Measurements from ENCODE around the gene ARHGAP45. TPM values are rescaled to one million over a fixed set of nuclear protein-coding genes. Genes with fewer than 3 reads are reported as not detected.

The ARHGAP45 gene
- total and polyA plus RNA-seq, 2 of the 8 experiments (the other 6 are each of a cell fraction or from before 2014, with no cell fraction given) = 31.4 to 41.8 TPM

- TF ChIP-seq CHD1 (IDR thresholded peaks at IDR 0.05; ENCODE audit: low read depth, low read length) = no peak
- no peak for TF ChIP-seq SP4 (IDR thresholded peaks at IDR 0.05; ENCODE audit: low read length)
- no peak for TF ChIP-seq PHF8 (conservative IDR thresholded peaks at IDR 0.05; ENCODE audit: low read depth, low read length)
- no peak for TF ChIP-seq CTBP2 (IDR thresholded peaks at IDR 0.05; ENCODE audit: borderline replicate concordance, insufficient read depth, insufficient read length, low read length)
- TF ChIP-seq TBP (IDR thresholded peaks at IDR 0.05; ENCODE audit: low read depth, low read length) = no peak
- no peak for TF ChIP-seq YY1 (IDR thresholded peaks at IDR 0.05; ENCODE audit: low read depth, low read length)
Measured at GRCh38 chr19:1136201-1136600, 69.2 kb downstream of the ARHGAP45 start (continued).

Small RNAs within 50 kb of the gene (small RNA-seq; reads per million reads assigned to genes)
- 0.69 reads per million for gene RNU6-2 (ENCODE audit: insufficient read depth)

Other genes starting within 250 kb of the ARHGAP45 start
- gene PLPPR3, start 245.2 kb upstream of the ARHGAP45 start, total RNA-seq (2021; fragmentation: NEBNext Ultra II Directional; extraction: Animal tissue kit (Norgen Biotek cat#: 25700)) = 66.2 and 71.7 TPM in 2 replicates
- 76.4 and 109 TPM in 2 replicates for gene PLPPR3, start 245.2 kb upstream of the ARHGAP45 start, polyA plus RNA-seq (2011; rRNA removed)
- gene AZU1, start 239.3 kb upstream of the ARHGAP45 start, total RNA-seq (2021; fragmentation: NEBNext Ultra II Directional; extraction: Animal tissue kit (Norgen Biotek cat#: 25700)) = 0.80 and 1.7 TPM in 2 replicates
- gene AZU1, start 239.3 kb upstream of the ARHGAP45 start, polyA plus RNA-seq (2011; rRNA removed) = 1.3 and 2.7 TPM in 2 replicates
- gene PRTN3, start 226.2 kb upstream of the ARHGAP45 start, total RNA-seq (2021; fragmentation: NEBNext Ultra II Directional; extraction: Animal tissue kit (Norgen Biotek cat#: 25700)) = 0.39 and 0.42 TPM in 2 replicates
- gene PRTN3, start 226.2 kb upstream of the ARHGAP45 start, polyA plus RNA-seq (2011; rRNA removed) = 2.1 and 3.1 TPM in 2 replicates
- not detected in 2 replicates for gene ELANE, start 214.9 kb upstream of the ARHGAP45 start, total RNA-seq (2021; fragmentation: NEBNext Ultra II Directional; extraction: Animal tissue kit (Norgen Biotek cat#: 25700))
- not detected in 2 replicates for gene ELANE, start 214.9 kb upstream of the ARHGAP45 start, polyA plus RNA-seq (2011; rRNA removed)
- gene CFD, start 207.5 kb upstream of the ARHGAP45 start, total RNA-seq (2021; fragmentation: NEBNext Ultra II Directional; extraction: Animal tissue kit (Norgen Biotek cat#: 25700)) = 1.7 TPM in 2 replicates
- 2.8 and 4.6 TPM in 2 replicates for gene CFD, start 207.5 kb upstream of the ARHGAP45 start, polyA plus RNA-seq (2011; rRNA removed)
- 51.0 and 55.9 TPM in 2 replicates for gene MED16, start 174.0 kb upstream of the ARHGAP45 start, total RNA-seq (2021; fragmentation: NEBNext Ultra II Directional; extraction: Animal tissue kit (Norgen Biotek cat#: 25700))
- gene MED16, start 174.0 kb upstream of the ARHGAP45 start, polyA plus RNA-seq (2011; rRNA removed) = 67.2 and 134 TPM in 2 replicates
- not detected in 2 replicates for gene RNU6-9, start 173.7 kb upstream of the ARHGAP45 start, total RNA-seq (2021; fragmentation: NEBNext Ultra II Directional; extraction: Animal tissue kit (Norgen Biotek cat#: 25700))
- gene RNU6-9, start 173.7 kb upstream of the ARHGAP45 start, polyA plus RNA-seq (2011; rRNA removed) = not detected in 2 replicates
- 76.1 and 76.8 TPM in 2 replicates for gene R3HDM4, start 153.9 kb upstream of the ARHGAP45 start, total RNA-seq (2021; fragmentation: NEBNext Ultra II Directional; extraction: Animal tissue kit (Norgen Biotek cat#: 25700))
- gene R3HDM4, start 153.9 kb upstream of the ARHGAP45 start, polyA plus RNA-seq (2011; rRNA removed) = 102 and 151 TPM in 2 replicates
- 2.3 and 2.6 TPM in 2 replicates for gene KISS1R, start 149.8 kb upstream of the ARHGAP45 start, total RNA-seq (2021; fragmentation: NEBNext Ultra II Directional; extraction: Animal tissue kit (Norgen Biotek cat#: 25700))
- gene KISS1R, start 149.8 kb upstream of the ARHGAP45 start, polyA plus RNA-seq (2011; rRNA removed) = 2.7 and 5.1 TPM in 2 replicates
- gene ARID3A, start 141.1 kb upstream of the ARHGAP45 start, total RNA-seq (2021; fragmentation: NEBNext Ultra II Directional; extraction: Animal tissue kit (Norgen Biotek cat#: 25700)) = 77.4 and 78.4 TPM in 2 replicates
- gene ARID3A, start 141.1 kb upstream of the ARHGAP45 start, polyA plus RNA-seq (2011; rRNA removed) = 40.5 and 59.3 TPM in 2 replicates
- 87.7 and 90.1 TPM in 2 replicates for gene WDR18, start 82.8 kb upstream of the ARHGAP45 start, total RNA-seq (2021; fragmentation: NEBNext Ultra II Directional; extraction: Animal tissue kit (Norgen Biotek cat#: 25700))
- 177 and 264 TPM in 2 replicates for gene WDR18, start 82.8 kb upstream of the ARHGAP45 start, polyA plus RNA-seq (2011; rRNA removed)
- gene GRIN3B, start 66.7 kb upstream of the ARHGAP45 start, total RNA-seq (2021; fragmentation: NEBNext Ultra II Directional; extraction: Animal tissue kit (Norgen Biotek cat#: 25700)) = 0.45 and 0.63 TPM in 2 replicates
- gene GRIN3B, start 66.7 kb upstream of the ARHGAP45 start, polyA plus RNA-seq (2011; rRNA removed) = 1.0 and 2.0 TPM in 2 replicates
- gene TMEM259, start 46.0 kb upstream of the ARHGAP45 start, total RNA-seq (2021; fragmentation: NEBNext Ultra II Directional; extraction: Animal tissue kit (Norgen Biotek cat#: 25700)) = 140 and 142 TPM in 2 replicates
- gene TMEM259, start 46.0 kb upstream of the ARHGAP45 start, polyA plus RNA-seq (2011; rRNA removed) = 243 and 343 TPM in 2 replicates
- not detected in 2 replicates for gene RNU6-2, start 45.6 kb upstream of the ARHGAP45 start, total RNA-seq (2021; fragmentation: NEBNext Ultra II Directional; extraction: Animal tissue kit (Norgen Biotek cat#: 25700))
- gene RNU6-2, start 45.6 kb upstream of the ARHGAP45 start, polyA plus RNA-seq (2011; rRNA removed) = not detected in 2 replicates
- gene CNN2, start 40.6 kb upstream of the ARHGAP45 start, total RNA-seq (2021; fragmentation: NEBNext Ultra II Directional; extraction: Animal tissue kit (Norgen Biotek cat#: 25700)) = 522 and 551 TPM in 2 replicates
- 189 and 349 TPM in 2 replicates for gene CNN2, start 40.6 kb upstream of the ARHGAP45 start, polyA plus RNA-seq (2011; rRNA removed)
- gene ABCA7, start 27.1 kb upstream of the ARHGAP45 start, total RNA-seq (2021; fragmentation: NEBNext Ultra II Directional; extraction: Animal tissue kit (Norgen Biotek cat#: 25700)) = 25.6 and 29.7 TPM in 2 replicates
- 10.4 and 17.4 TPM in 2 replicates for gene ABCA7, start 27.1 kb upstream of the ARHGAP45 start, polyA plus RNA-seq (2011; rRNA removed)
- gene POLR2E, start 28.2 kb downstream of the ARHGAP45 start, total RNA-seq (2021; fragmentation: NEBNext Ultra II Directional; extraction: Animal tissue kit (Norgen Biotek cat#: 25700)) = 274 and 281 TPM in 2 replicates
- gene POLR2E, start 28.2 kb downstream of the ARHGAP45 start, polyA plus RNA-seq (2011; rRNA removed) = 381 and 483 TPM in 2 replicates
- gene GPX4, start 36.8 kb downstream of the ARHGAP45 start, total RNA-seq (2021; fragmentation: NEBNext Ultra II Directional; extraction: Animal tissue kit (Norgen Biotek cat#: 25700)) = 342 and 355 TPM in 2 replicates
- 693 and 947 TPM in 2 replicates for gene GPX4, start 36.8 kb downstream of the ARHGAP45 start, polyA plus RNA-seq (2011; rRNA removed)
- 31.4 and 37.4 TPM in 2 replicates for gene SBNO2, start 107.1 kb downstream of the ARHGAP45 start, total RNA-seq (2021; fragmentation: NEBNext Ultra II Directional; extraction: Animal tissue kit (Norgen Biotek cat#: 25700))
- gene SBNO2, start 107.1 kb downstream of the ARHGAP45 start, polyA plus RNA-seq (2011; rRNA removed) = 12.2 and 21.3 TPM in 2 replicates
- 70.7 and 75.2 TPM in 2 replicates for gene STK11, start 138.6 kb downstream of the ARHGAP45 start, total RNA-seq (2021; fragmentation: NEBNext Ultra II Directional; extraction: Animal tissue kit (Norgen Biotek cat#: 25700))
- gene STK11, start 138.6 kb downstream of the ARHGAP45 start, polyA plus RNA-seq (2011; rRNA removed) = 45.3 and 71.0 TPM in 2 replicates
- 14.7 and 18.0 TPM in 2 replicates for gene CBARP, start 170.8 kb downstream of the ARHGAP45 start, total RNA-seq (2021; fragmentation: NEBNext Ultra II Directional; extraction: Animal tissue kit (Norgen Biotek cat#: 25700))
- 4.9 and 11.6 TPM in 2 replicates for gene CBARP, start 170.8 kb downstream of the ARHGAP45 start, polyA plus RNA-seq (2011; rRNA removed)
- gene ATP5F1D, start 174.6 kb downstream of the ARHGAP45 start, total RNA-seq (2021; fragmentation: NEBNext Ultra II Directional; extraction: Animal tissue kit (Norgen Biotek cat#: 25700)) = 174 and 182 TPM in 2 replicates
- 249 and 338 TPM in 2 replicates for gene ATP5F1D, start 174.6 kb downstream of the ARHGAP45 start, polyA plus RNA-seq (2011; rRNA removed)
- 159 and 166 TPM in 2 replicates for gene MIDN, start 181.4 kb downstream of the ARHGAP45 start, total RNA-seq (2021; fragmentation: NEBNext Ultra II Directional; extraction: Animal tissue kit (Norgen Biotek cat#: 25700))
- 39.8 and 86.0 TPM in 2 replicates for gene MIDN, start 181.4 kb downstream of the ARHGAP45 start, polyA plus RNA-seq (2011; rRNA removed)
- 175 TPM in 2 replicates for gene CIRBP, start 202.2 kb downstream of the ARHGAP45 start, total RNA-seq (2021; fragmentation: NEBNext Ultra II Directional; extraction: Animal tissue kit (Norgen Biotek cat#: 25700))
- gene CIRBP, start 202.2 kb downstream of the ARHGAP45 start, polyA plus RNA-seq (2011; rRNA removed) = 199 and 331 TPM in 2 replicates
- 44.5 and 54.6 TPM in 2 replicates for gene FAM174C, start 208.4 kb downstream of the ARHGAP45 start, total RNA-seq (2021; fragmentation: NEBNext Ultra II Directional; extraction: Animal tissue kit (Norgen Biotek cat#: 25700))
- gene FAM174C, start 208.4 kb downstream of the ARHGAP45 start, polyA plus RNA-seq (2011; rRNA removed) = 125 and 159 TPM in 2 replicates
- gene EFNA2, start 218.7 kb downstream of the ARHGAP45 start, total RNA-seq (2021; fragmentation: NEBNext Ultra II Directional; extraction: Animal tissue kit (Norgen Biotek cat#: 25700)) = 7.0 and 10.3 TPM in 2 replicates
- 4.0 and 10.1 TPM in 2 replicates for gene EFNA2, start 218.7 kb downstream of the ARHGAP45 start, polyA plus RNA-seq (2011; rRNA removed)